Endothelial cell of umbilical vein (primary cell): ENCODE results near the gene BCL2L2. TPM values are rescaled to one million over a fixed set of nuclear protein-coding genes. Genes with fewer than 3 reads are reported as not detected.

Source experiments
- BruUV-seq: library from RNA; stranded (reverse); fragments of 400-500 nt; replicated peaks from 2 replicates; lab custom pipeline; 2021; lab: Mats Ljungman, UMichigan
- CTCF ChIA-PET: fragments of 300-600, 350-600 bp; sonication (Branson Sonifier 250); formaldehyde crosslinking; loops from one replicate; lab custom pipeline; 2021; ENCODE audit warnings: antibody characterized with exemption, inconsistent platforms; lab: Charles Lee
- POLR2A ChIA-PET: fragments of 300-600, 350-600 bp; sonication (Branson Sonifier 250); formaldehyde crosslinking; loops from one replicate; lab custom pipeline; 2021; ENCODE audit warnings: antibody characterized with exemption, inconsistent platforms; lab: Charles Lee
- DNase-seq: peaks from one replicate; pipeline ENCODE4 v3.0.0-alpha.2; 2011; ENCODE audit warnings: low read depth, low spot score
- FAIRE-seq: peaks from 2 replicates; lab custom pipeline; 2011; peaks lifted over from hg19 to GRCh38; lab: Jason Lieb, UNC
- H2AFZ ChIP-seq: 2 replicates; pipeline ENCODE4 v1.6.0; 2012; ENCODE audit warnings: low read depth, low read length, control low read depth, inconsistent platforms
- H3K27ac ChIP-seq: 2 replicates; pipeline ENCODE4 v1.5.1; 2011; ENCODE audit warnings: low read depth, mild to moderate bottlenecking, control low read depth, low read length, moderate library complexity; ENCODE audit not compliant: insufficient read depth
- H3K27me3 ChIP-seq, 2 experiments: 2 replicates each; pipeline versions ENCODE4 v1.6.0 to v1.6.1; 2011; ENCODE audit warnings: low read length in 2 of 2, mixed read lengths in 1 of 2; ENCODE audit not compliant: control insufficient read depth in 2 of 2, insufficient read depth in 2 of 2
- H3K36me3 ChIP-seq, 2 experiments: 2 replicates in 1 of 2; 3 replicates in 1 of 2; pipeline ENCODE4 v1.5.1; 2011; ENCODE audit warnings: low read length in 2 of 2, mild to moderate bottlenecking in 1 of 2, moderate library complexity in 1 of 2; ENCODE audit not compliant: control insufficient read depth in 2 of 2, insufficient read depth in 2 of 2; ENCODE audit errors: extremely low read depth in 1 of 2
- H3K4me1 ChIP-seq: 3 replicates; pipeline ENCODE4 v1.5.1; 2011; ENCODE audit warnings: mild to moderate bottlenecking, low read length; ENCODE audit not compliant: control insufficient read depth, insufficient read depth; ENCODE audit errors: extremely low read depth
- H3K4me2 ChIP-seq: 2 replicates; pipeline ENCODE4 v1.6.1; 2011; ENCODE audit warnings: low read length, control low read depth, mixed read lengths; ENCODE audit not compliant: insufficient read depth
- H3K4me3 ChIP-seq, 3 experiments: fragments of 200-600 bp in 1 of 3; sonication (generic), shearing (Covaris generic) in 1 of 3; replicated peaks in 1 of 3; 2 replicates each; pipeline ENCODE4 v1.5.1; 2011 to 2016; ENCODE audit warnings: control low read depth in 3 of 3, low read length in 3 of 3, mild to moderate bottlenecking in 2 of 3, inconsistent platforms in 1 of 3, low read depth in 1 of 3, moderate library complexity in 1 of 3; ENCODE audit not compliant: insufficient read depth in 1 of 3
- H3K79me2 ChIP-seq: 2 replicates; pipeline ENCODE4 v1.6.0; 2012; ENCODE audit warnings: low read length, inconsistent platforms; ENCODE audit not compliant: control insufficient read depth, insufficient read depth
- H3K9ac ChIP-seq: replicated peaks from 2 replicates; pipeline ENCODE3; 2011; ENCODE audit warnings: low read length, control low read depth; ENCODE audit not compliant: insufficient read depth; ENCODE audit errors: extremely low read depth
- H3K9me1 ChIP-seq: replicated peaks from 3 replicates; pipeline ENCODE4 v1.6.0; 2011; ENCODE audit warnings: mild to moderate bottlenecking, low read length; ENCODE audit not compliant: control insufficient read depth, insufficient read depth; ENCODE audit errors: extremely low read depth
- H3K9me3 ChIP-seq: replicated peaks from 2 replicates; pipeline ENCODE4 v1.5.1; 2012; ENCODE audit warnings: low read length, inconsistent platforms; ENCODE audit not compliant: control insufficient read depth, insufficient read depth
- H4K20me1 ChIP-seq: replicated peaks from 2 replicates; pipeline ENCODE3; 2011; ENCODE audit warnings: mild to moderate bottlenecking, low read length; ENCODE audit not compliant: control insufficient read depth, insufficient read depth; ENCODE audit errors: extremely low read depth
- EZH2 ChIP-seq: IDR thresholded peaks from 2 replicates; pipeline ENCODE4 v1.6.1; 2012; ENCODE audit warnings: borderline replicate concordance, low read depth, mild to moderate bottlenecking, moderate library complexity, low read length, inconsistent platforms; ENCODE audit not compliant: severe bottlenecking
- FOS ChIP-seq: IDR thresholded peaks from 2 replicates; pipeline ENCODE4 v1.6.1; 2011; ENCODE audit warnings: mild to moderate bottlenecking, low read length, moderate library complexity, borderline replicate concordance; ENCODE audit not compliant: insufficient read depth
- GATA2 ChIP-seq: IDR thresholded peaks from 2 replicates; pipeline ENCODE4 v1.7.0; 2011; ENCODE audit warnings: low read depth, mild to moderate bottlenecking, moderate library complexity, mixed read lengths, low read length; ENCODE audit not compliant: insufficient read length, insufficient read depth
- JUN ChIP-seq: IDR thresholded peaks from 2 replicates; pipeline ENCODE4 v1.6.1; 2011; ENCODE audit warnings: borderline replicate concordance, low read depth; ENCODE audit not compliant: insufficient read length, insufficient read depth
- MYC ChIP-seq: IDR thresholded peaks from one replicate; pipeline ENCODE4 v1.6.1; 2011; ENCODE audit warnings: mild to moderate bottlenecking, low read depth, low read length
- POLR2A ChIP-seq: IDR thresholded peaks from 2 replicates; pipeline ENCODE4 v1.6.1; 2012; ENCODE audit warnings: low read depth, mild to moderate bottlenecking, control low read depth, low read length
- POLR2AphosphoS5 ChIP-seq: IDR thresholded peaks from 2 replicates; pipeline ENCODE4 v1.6.1; 2012; ENCODE audit warnings: low read depth, mild to moderate bottlenecking, control low read depth, low read length, moderate library complexity; ENCODE audit not compliant: insufficient read depth
- dilution Hi-C: fragments of 300-500 bp; cut with MboI; formaldehyde crosslinking; loops from one replicate; pipeline ENCODE4 v1.15.0; 2019; ENCODE audit warnings: low sequenced_read_pairs; ENCODE audit not compliant: extremely low pct_ligation_motif_present
- intact Hi-C: fragments of 100-400 bp; cut with micrococcal nuclease; formaldehyde crosslinking; loops from one replicate; pipeline ENCODE4 v1.10.0; 2022
- polyA plus RNA-seq, 4 experiments: library from polyadenylated mRNA; depleted of rRNA in 3 of 4; stranded (reverse) in 3 of 4; unstranded in 1 of 4; fragments of >200 nt; gene quantifications; 2 replicates each; pipeline versions ENCODE4 v1.2.1 to v1.2.3, GENCODE V29; 2011 to 2012; ENCODE audit warnings: missing spikeins in 1 of 4
- total RNA-seq: library from RNA; stranded (reverse); gene quantifications from 2 replicates; pipeline ENCODE4 v1.2.3, GENCODE V29; 2021
- TF ChIP-seq, protein P1 (sequence below), 2 donors: IDR thresholded peaks; 1 replicate in 1 of 2; 2 replicates in 1 of 2; pipeline ENCODE4 v1.5.1; 2011; ENCODE audit warnings: low read length in 2 of 2, mild to moderate bottlenecking in 2 of 2, moderate library complexity in 2 of 2, control low read depth in 1 of 2, inconsistent platforms in 1 of 2, low read depth in 1 of 2; ENCODE audit not compliant: insufficient read depth in 1 of 2; ENCODE audit errors: extremely low read depth in 1 of 2
- TF ChIP-seq, protein P2 (sequence below): IDR thresholded peaks from 2 replicates; pipeline ENCODE4 v1.6.1; 2011; ENCODE audit not compliant: insufficient read depth, insufficient read length

The BCL2L2 gene
- total and polyA plus RNA-seq, 2 donors (not counting 3 experiments of a cell fraction or from before 2014, with no cell fraction given), result 19.9 to 24.3 TPM

DNA sequence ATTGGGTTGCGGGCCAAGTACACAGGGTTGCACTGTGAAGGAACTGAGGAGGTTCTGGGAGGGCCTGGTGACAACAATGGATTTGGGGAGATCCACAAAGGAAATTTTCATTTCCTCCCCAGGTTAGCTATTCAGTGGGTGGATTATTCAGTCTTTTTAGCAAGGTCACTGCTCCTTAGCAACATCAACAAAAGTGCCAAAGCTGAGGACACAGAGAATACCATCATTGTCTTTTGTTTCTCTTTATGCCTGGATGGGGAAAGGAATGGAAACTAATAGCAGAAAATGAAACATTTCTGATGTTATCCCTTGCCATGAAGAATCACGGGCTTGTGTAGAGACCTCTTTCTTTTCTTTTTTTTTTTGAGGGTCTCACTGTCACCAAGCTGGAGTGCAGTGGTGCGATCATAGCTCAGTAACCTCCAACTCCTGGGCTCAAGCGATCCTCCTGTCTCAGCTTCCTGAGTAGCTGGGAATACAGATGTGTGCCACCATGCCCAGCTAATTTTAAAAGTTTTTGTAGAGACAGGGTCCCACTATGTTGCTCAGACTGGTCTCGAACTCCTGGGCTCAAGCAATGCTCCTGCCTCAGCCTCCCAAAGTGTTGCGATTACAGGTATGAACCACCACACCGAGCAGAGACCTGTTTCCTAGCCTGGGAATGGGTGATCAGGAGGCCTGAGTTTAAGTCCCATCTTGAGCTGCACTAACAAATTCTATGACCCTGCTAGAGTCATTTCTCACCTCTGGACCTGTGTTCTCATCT lies 10.4 kb upstream of the BCL2L2 start:
- BruUV-seq, result no TSS peak
- no peak overlapping the region for H3K4me3 ChIP-seq
- peaks cover 9% of the 10 kb centered on the region for H3K4me1 ChIP-seq
- ChIA-PET POLR2A (no interaction called here), CTCF (interaction anchor here (1.4 to 2.5 kb wide), 4 partner anchors 10 to 176 kb away, joined by 4 to 20 read pairs (median 6); partner anchors contain the start of gene HOMEZ)
- dilution Hi-C loops (no loop called here), intact Hi-C loops (no loop called here)
- H3K4me2 ChIP-seq, result no peak overlapping the region
- no peaks in the 10 kb centered on the region for H4K20me1 ChIP-seq
- DNase-seq (no peak), FAIRE-seq (peak; percentile 60)
- no peak overlapping the region for H3K9ac ChIP-seq
- peaks cover 6% of the 10 kb centered on the region in 2 experiments for H3K27me3 ChIP-seq
- no peak overlapping the region for H2AFZ ChIP-seq
- no peaks in the 10 kb centered on the region for H3K9me1 ChIP-seq
- no peak for TF ChIP-seq MYC
- H3K27ac ChIP-seq, result no peak overlapping the region
- H3K36me3 ChIP-seq, result no peaks in the 10 kb centered on the region
- no peaks in the 10 kb centered on the region for H3K9me3 ChIP-seq
- H3K79me2 ChIP-seq, result no peaks in the 10 kb centered on the region

DNA sequence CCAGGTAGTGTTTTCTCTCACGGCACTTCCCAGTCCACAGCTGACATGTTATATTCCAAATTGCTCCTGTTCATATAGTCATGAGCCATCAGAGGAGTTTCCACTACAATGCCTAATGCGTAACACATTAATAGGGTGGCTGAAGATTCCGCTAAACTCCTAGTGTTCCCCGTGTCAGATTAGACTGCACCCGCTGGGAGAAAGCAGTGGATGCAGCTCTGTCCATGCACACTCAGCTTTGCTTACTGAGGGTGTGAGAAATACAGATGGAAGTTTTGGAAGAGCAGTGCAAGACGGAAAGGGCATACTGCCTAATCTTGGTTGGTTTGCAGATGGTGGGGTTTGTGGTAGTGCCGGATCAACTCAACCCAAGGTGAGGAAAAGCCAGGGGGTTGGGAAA lies 9.5 kb upstream of the BCL2L2 start:
- no TSS peak for BruUV-seq
- TF ChIP-seq GATA2 (no peak), JUN (no peak), POLR2AphosphoS5 (no peak), POLR2A (no peak), FOS (no peak), MYC (no peak), EZH2 (no peak)
- TF ChIP-seq, protein P1, sequence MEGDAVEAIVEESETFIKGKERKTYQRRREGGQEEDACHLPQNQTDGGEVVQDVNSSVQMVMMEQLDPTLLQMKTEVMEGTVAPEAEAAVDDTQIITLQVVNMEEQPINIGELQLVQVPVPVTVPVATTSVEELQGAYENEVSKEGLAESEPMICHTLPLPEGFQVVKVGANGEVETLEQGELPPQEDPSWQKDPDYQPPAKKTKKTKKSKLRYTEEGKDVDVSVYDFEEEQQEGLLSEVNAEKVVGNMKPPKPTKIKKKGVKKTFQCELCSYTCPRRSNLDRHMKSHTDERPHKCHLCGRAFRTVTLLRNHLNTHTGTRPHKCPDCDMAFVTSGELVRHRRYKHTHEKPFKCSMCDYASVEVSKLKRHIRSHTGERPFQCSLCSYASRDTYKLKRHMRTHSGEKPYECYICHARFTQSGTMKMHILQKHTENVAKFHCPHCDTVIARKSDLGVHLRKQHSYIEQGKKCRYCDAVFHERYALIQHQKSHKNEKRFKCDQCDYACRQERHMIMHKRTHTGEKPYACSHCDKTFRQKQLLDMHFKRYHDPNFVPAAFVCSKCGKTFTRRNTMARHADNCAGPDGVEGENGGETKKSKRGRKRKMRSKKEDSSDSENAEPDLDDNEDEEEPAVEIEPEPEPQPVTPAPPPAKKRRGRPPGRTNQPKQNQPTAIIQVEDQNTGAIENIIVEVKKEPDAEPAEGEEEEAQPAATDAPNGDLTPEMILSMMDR (IDR thresholded peaks at IDR 0.05; ENCODE audit: extremely low read depth in 1 of 2, insufficient read depth in 1 of 2, low read depth in 1 of 2, low read length in 2 of 2), result no peak
- TF ChIP-seq, protein P2, sequence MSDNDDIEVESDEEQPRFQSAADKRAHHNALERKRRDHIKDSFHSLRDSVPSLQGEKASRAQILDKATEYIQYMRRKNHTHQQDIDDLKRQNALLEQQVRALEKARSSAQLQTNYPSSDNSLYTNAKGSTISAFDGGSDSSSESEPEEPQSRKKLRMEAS, result no peak
- dilution Hi-C loops (no loop called here), intact Hi-C loops (no loop called here)
- Histone ChIP-seq H3K36me3 (no peaks in the 10 kb centered on the region), H3K27me3 (peaks cover 6% of the 10 kb centered on the region in 2 experiments), H3K79me2 (no peaks in the 10 kb centered on the region), H3K9me1 (no peaks in the 10 kb centered on the region), H4K20me1 (no peaks in the 10 kb centered on the region), H3K9me3 (no peaks in the 10 kb centered on the region), H3K4me3 (no peak overlapping the region), H3K4me1 (peaks cover 9% of the 10 kb centered on the region), H3K4me2 (no peak overlapping the region), H3K9ac (no peak overlapping the region), H2AFZ (no peak overlapping the region), H3K27ac (no peak overlapping the region)
- ChIA-PET POLR2A (no interaction called here), CTCF (interaction anchor here (1.4 to 2.5 kb wide), 4 partner anchors 11 to 177 kb away, joined by 4 to 20 read pairs (median 6); partner anchors contain the start of gene HOMEZ)
- FAIRE-seq, result no peak
- no peak for DNase-seq
